GM12874 (cell line): Measurements from ENCODE around the gene DYNC1H1.

Experiments used
- TF ChIP-seq, protein P1 (sequence below): IDR thresholded peaks from 2 replicates; pipeline ENCODE4 v1.5.1; 2011; ENCODE audit warnings: low read depth, mild to moderate bottlenecking, control low read depth, low read length, moderate library complexity; ENCODE audit not compliant: insufficient read depth

The DYNC1H1 gene

DNA sequence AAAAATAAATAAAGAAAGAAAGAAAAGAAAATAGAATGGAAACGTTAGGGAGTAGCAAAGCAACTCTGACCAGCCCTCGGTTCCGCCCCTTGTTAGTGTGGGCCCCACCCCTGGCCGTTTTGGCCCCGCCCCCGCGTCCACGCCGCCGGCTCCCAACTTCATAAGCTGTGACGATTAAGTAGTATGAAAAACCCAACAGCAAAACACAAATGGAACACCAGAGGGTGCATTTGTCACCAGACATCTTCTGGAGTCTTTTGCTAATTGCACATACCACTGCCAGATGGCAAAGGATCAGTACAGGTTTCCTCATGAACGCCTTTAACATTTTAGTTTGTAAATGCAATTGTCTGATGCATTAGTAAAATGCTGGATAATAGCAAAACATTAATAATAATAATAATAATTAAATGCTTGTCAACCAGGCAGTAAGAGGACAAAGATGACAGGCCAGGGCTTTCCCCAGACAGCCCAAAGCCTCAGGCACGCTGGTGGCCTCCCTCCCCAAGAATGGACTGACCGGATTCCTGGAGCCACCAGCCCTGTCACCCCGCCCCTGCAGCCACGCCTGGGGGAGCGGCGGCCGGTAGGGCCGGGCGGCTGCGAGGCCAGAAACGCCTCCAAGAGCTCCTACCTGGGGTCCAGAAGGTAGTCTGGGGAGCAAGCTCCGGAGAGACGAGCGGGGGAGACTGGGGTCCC, 98.9 kb downstream of the DYNC1H1 start:
- TF ChIP-seq, protein P1, sequence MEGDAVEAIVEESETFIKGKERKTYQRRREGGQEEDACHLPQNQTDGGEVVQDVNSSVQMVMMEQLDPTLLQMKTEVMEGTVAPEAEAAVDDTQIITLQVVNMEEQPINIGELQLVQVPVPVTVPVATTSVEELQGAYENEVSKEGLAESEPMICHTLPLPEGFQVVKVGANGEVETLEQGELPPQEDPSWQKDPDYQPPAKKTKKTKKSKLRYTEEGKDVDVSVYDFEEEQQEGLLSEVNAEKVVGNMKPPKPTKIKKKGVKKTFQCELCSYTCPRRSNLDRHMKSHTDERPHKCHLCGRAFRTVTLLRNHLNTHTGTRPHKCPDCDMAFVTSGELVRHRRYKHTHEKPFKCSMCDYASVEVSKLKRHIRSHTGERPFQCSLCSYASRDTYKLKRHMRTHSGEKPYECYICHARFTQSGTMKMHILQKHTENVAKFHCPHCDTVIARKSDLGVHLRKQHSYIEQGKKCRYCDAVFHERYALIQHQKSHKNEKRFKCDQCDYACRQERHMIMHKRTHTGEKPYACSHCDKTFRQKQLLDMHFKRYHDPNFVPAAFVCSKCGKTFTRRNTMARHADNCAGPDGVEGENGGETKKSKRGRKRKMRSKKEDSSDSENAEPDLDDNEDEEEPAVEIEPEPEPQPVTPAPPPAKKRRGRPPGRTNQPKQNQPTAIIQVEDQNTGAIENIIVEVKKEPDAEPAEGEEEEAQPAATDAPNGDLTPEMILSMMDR = peak; percentile 26; the same call in 1 of the 2 replicates

DNA sequence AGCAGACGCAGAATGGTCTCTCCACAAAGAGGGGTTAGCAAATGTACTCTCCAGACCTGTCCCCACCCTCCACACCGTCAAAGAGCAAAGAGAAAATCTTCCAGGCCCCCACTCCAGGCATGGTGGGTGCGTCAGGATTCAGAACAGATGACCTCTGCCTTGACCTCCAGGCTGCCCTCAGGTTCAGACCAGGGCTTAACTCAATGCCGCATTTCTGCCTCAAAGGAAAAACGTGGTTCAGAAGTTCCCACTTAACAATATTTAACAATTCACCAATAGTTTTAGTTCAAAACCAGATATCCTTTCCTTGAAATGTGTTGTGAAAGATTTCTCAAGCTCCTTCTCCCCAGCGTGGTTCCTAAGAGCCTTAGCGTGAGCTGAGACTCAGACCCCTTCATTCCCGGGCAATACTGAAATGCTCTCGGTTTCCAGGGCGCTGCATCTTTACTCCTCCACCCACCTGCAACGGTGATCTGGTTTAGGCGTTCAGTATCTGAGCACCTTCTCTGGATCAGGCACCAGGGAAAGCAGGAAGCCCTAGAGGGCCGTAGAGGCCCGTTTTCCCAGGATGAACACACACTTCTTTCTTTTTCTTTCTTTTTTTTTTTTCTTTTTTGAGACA, 99.5 kb downstream of the DYNC1H1 start:
- TF ChIP-seq, protein P1 = no peak

DNA sequence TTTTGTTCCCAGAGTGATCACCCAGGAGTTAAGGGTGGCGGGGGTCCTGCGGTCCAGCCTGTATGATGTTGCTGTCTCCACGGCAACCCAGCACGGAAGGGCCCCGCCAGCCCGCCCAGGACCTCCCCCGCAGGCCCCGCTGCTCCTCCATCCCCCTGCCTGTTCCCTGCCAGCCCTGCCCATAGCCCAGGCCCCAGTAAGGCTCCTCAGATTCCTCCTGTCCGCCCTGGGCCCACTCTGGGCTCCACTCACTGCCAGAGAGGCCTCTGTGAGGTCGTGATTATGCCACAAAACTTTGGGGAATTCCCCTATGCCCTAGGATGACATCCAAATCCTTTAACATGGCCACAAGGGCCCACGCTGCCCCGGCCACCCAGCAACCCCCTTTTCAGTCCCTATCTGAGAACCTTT, 101.7 kb downstream of the DYNC1H1 start:
- TF ChIP-seq, protein P1 = no peak

DNA sequence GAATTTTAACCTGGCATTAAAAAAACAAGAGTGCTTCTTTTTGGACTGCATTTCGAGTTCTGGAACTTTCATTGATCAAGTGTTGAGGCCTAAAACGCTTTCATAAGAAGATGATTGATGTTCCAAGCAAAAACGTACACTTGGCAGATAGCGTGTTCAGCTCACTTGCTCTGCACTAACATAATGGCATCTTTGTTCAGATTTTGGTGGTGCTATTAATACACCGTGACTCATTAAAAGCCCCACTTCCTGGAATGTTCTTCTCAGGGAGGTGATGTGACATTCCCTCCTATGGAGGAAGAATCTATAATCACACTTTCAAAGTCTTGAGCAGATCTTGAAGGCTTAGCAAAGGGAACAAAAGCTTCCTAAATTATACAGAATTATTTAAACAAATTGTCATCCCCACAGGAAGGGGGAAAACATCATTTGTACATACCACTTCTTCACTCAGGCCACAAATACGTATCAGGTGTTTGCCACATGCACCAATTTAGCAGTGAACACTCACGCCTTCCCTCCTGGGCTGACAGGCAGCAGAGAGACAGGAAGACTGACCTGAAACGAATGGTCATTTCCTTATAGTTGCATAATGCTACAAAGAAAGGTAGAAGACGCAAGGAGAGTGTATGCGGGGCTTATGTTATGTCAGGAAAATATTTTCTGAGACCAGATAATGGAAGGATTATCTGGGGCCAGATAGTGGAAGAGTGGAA, 107.1 kb downstream of the DYNC1H1 start:
- TF ChIP-seq, protein P1 = no peak

DNA sequence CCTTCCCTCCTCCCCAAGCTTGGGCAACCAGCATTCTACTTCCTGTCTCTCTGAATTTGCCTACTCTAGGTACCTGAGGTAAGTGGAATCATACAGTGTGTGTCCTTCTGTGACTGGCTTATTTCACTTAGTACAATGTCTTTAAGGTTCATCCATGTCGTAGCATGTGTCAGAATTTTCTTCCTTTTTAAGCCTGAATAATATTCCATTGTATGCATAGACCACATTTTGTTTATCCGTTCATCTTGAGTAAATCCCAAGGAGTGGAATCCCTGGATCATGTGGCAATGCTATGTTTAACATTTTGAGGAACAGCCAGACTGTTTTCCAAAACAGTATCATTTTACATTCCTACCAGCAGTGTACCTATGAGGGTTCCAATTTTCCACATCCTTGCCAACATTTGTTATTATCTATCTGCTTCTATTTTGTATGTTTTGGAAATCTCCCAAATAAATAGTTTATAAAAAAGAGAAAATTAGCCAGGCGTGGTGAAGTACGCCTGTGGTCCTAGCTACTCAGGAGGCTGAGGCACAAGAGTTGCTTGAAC, 110.1 kb downstream of the DYNC1H1 start:
- TF ChIP-seq, protein P1 = no peak

DNA sequence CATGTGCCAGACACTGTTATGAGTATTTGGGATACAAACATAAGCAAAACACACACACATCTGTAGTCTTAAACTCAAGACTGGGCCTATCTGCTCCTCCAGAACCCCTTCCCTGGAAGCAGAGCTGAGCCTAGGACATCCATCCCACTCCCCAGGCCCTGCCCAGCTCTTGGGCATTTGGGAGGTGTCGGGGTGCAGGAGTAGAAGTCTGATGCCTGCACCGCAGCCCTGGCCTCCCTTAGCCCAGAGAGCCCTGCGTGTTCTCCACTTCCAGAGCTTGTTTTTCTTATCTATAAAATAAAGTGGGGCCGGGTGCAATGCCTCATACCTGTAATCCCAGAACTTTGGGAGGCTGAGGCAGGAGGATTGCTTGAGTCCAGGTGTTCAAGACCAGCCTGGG, 110.8 kb downstream of the DYNC1H1 start:
- TF ChIP-seq, protein P1 = no peak

DNA sequence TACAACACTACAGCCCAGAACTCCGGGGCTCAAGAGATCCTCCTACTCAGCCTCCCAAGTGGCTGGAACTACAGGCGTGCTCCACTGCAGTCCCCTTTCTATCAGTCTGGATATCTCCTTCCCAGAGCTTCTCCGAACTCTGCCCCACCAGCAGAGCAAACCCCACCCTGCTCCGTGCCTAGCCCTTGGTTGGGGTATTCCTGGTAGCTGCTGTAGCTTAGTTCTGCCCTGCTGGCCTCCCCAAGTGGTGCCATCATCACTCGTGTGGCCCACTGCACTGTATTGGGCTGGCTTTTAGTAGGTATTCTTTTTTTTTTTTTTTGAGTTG, 113.0 kb downstream of the DYNC1H1 start:
- TF ChIP-seq, protein P1 = no peak
